IMR-90 (cell line): ENCODE data around the gene PCYOX1L. TPM values are rescaled to one million over a fixed set of nuclear protein-coding genes. Genes with fewer than 3 reads are reported as not detected.

Experiments
- ATAC-seq: fragments of 200-7000 bp; cut with Tn5 transposase; 2 replicates; pipeline ENCODE4 v1.9.1; 2020; ENCODE audit warnings: low read depth, mild to moderate bottlenecking, moderate library complexity
- BruUV-seq: library from RNA; stranded (reverse); fragments of 400-500 nt; replicated peaks from 2 replicates; lab custom pipeline; 2021; lab: Mats Ljungman, UMichigan
- CTCF ChIA-PET: fragments of 300-600 bp; formaldehyde crosslinking; extraction: SDS; loops from one replicate; lab custom pipeline; 2021; ENCODE audit warnings: antibody characterized with exemption; lab: Yijun Ruan, JAX
- POLR2A ChIA-PET: fragments of 300-600 bp; sonication (Branson Sonifier 250); formaldehyde crosslinking; loops from one replicate; lab custom pipeline; 2022; ENCODE audit warnings: antibody characterized with exemption; ENCODE audit not compliant: unreplicated experiment; lab: Charles Lee
- DNase-seq: peaks from one replicate; pipeline ENCODE4 v3.0.0; 2013
- H2AFZ ChIP-seq: replicated peaks from 2 replicates; pipeline ENCODE3; 2013; ENCODE audit warnings: low read length, mild to moderate bottlenecking; ENCODE audit not compliant: poor library complexity
- H2AK5ac ChIP-seq: 2 replicates; pipeline ENCODE4 v1.6.1; 2013; ENCODE audit warnings: low read depth, low read length, inconsistent platforms
- H2AK9ac ChIP-seq: replicated peaks from 2 replicates; pipeline ENCODE3; 2013; ENCODE audit warnings: mild to moderate bottlenecking, low read depth, low read length, moderate library complexity; ENCODE audit not compliant: poor library complexity
- H2BK120ac ChIP-seq: 2 replicates; pipeline ENCODE4 v1.6.1; 2013; ENCODE audit warnings: low read depth, low read length, inconsistent platforms
- H2BK15ac ChIP-seq: 3 replicates; pipeline ENCODE4 v1.6.1; 2013; ENCODE audit warnings: low read depth, low read length, inconsistent platforms
- H2BK20ac ChIP-seq: 2 replicates; pipeline ENCODE4 v1.6.1; 2013; ENCODE audit warnings: low read depth, mild to moderate bottlenecking, inconsistent platforms, low read length, moderate library complexity
- H2BK5ac ChIP-seq: 2 replicates; pipeline ENCODE4 v1.6.1; 2013; ENCODE audit warnings: mild to moderate bottlenecking, low read depth, low read length, inconsistent platforms; ENCODE audit not compliant: poor library complexity, severe bottlenecking
- H3K14ac ChIP-seq: replicated peaks from 2 replicates; pipeline ENCODE4 v1.6.1; 2013; ENCODE audit warnings: low read depth, low read length, inconsistent platforms
- H3K18ac ChIP-seq: 2 replicates; pipeline ENCODE4 v1.6.1; 2013; ENCODE audit warnings: low read depth, low read length, control low read depth
- H3K23ac ChIP-seq: 2 replicates; pipeline ENCODE4 v1.6.1; 2013; ENCODE audit warnings: low read depth, low read length, inconsistent platforms
- H3K27ac ChIP-seq: 2 replicates; pipeline ENCODE4 v1.5.1; 2013; ENCODE audit warnings: mild to moderate bottlenecking, control low read depth, low read length; ENCODE audit not compliant: insufficient read depth
- H3K27me3 ChIP-seq: 2 replicates; pipeline ENCODE4 v1.6.1; 2013; ENCODE audit warnings: low read length; ENCODE audit not compliant: control insufficient read depth, insufficient read depth
- H3K36me3 ChIP-seq: 2 replicates; pipeline ENCODE4 v1.6.1; 2013; ENCODE audit warnings: low read length, mixed read lengths; ENCODE audit not compliant: control insufficient read depth, insufficient read depth
- H3K4ac ChIP-seq: 2 replicates; pipeline ENCODE4 v1.6.1; 2013; ENCODE audit warnings: low read depth, low read length, inconsistent platforms
- H3K4me1 ChIP-seq: 2 replicates; pipeline ENCODE4 v1.6.1; 2013; ENCODE audit warnings: low read length, mixed read lengths; ENCODE audit not compliant: control insufficient read depth, insufficient read depth
- H3K4me2 ChIP-seq: 2 replicates; pipeline ENCODE4 v1.6.1; 2013; ENCODE audit warnings: low read depth, mild to moderate bottlenecking, control low read depth, low read length, moderate library complexity
- H3K4me3 ChIP-seq: 2 replicates; pipeline ENCODE4 v1.5.1; 2013; ENCODE audit warnings: low read depth, mild to moderate bottlenecking, control low read depth, low read length, moderate library complexity; ENCODE audit not compliant: insufficient read depth
- H3K56ac ChIP-seq: 2 replicates; pipeline ENCODE4 v1.6.1; 2013; ENCODE audit warnings: low read length, inconsistent platforms; ENCODE audit not compliant: insufficient read depth; ENCODE audit errors: extremely low read depth
- H3K79me1 ChIP-seq, 2 experiments: 2 replicates each; pipeline ENCODE4 v1.6.1; 2013; ENCODE audit warnings: low read length in 2 of 2, inconsistent platforms in 1 of 2, low read depth in 1 of 2
- H3K9ac ChIP-seq: 2 replicates; pipeline ENCODE4 v1.6.1; 2013; ENCODE audit warnings: low read depth, low read length, control low read depth
- H3K9me1 ChIP-seq: 2 replicates; pipeline ENCODE4 v1.6.1; 2013; ENCODE audit warnings: low read length, inconsistent platforms; ENCODE audit not compliant: insufficient read depth
- H3K9me3 ChIP-seq: 2 replicates; pipeline ENCODE4 v1.6.1; 2013; ENCODE audit warnings: low read length; ENCODE audit not compliant: control insufficient read depth, insufficient read depth
- H4K20me1 ChIP-seq: 2 replicates; pipeline ENCODE4 v1.6.1; 2013; ENCODE audit warnings: low read length, inconsistent platforms; ENCODE audit not compliant: insufficient read depth
- H4K5ac ChIP-seq: 2 replicates; pipeline ENCODE4 v1.6.1; 2013; ENCODE audit warnings: mild to moderate bottlenecking, low read depth, low read length, control low read depth
- H4K8ac ChIP-seq, 2 experiments: 2 replicates each; pipeline ENCODE4 v1.6.1; 2013; ENCODE audit warnings: low read depth in 2 of 2, low read length in 2 of 2, control low read depth in 1 of 2, inconsistent platforms in 1 of 2
- H4K91ac ChIP-seq: 2 replicates; pipeline ENCODE4 v1.6.1; 2013; ENCODE audit warnings: low read depth, low read length, inconsistent platforms; ENCODE audit not compliant: insufficient read depth
- BHLHE40 ChIP-seq: fragments of 150-350 bp; IDR thresholded peaks from 2 replicates; pipeline ENCODE4 v1.6.1; 2016; ENCODE audit warnings: mild to moderate bottlenecking, low read depth, low read length
- CEBPB ChIP-seq: IDR thresholded peaks from 2 replicates; pipeline ENCODE4 v1.6.1; 2012; ENCODE audit warnings: low read depth, low read length, improper control_type of control experiment
- CHD1 ChIP-seq: IDR thresholded peaks from 2 replicates; pipeline ENCODE4 v1.6.1; 2012; ENCODE audit warnings: low read depth, low read length, improper control_type of control experiment
- FOS ChIP-seq: fragments of 150-350 bp; IDR thresholded peaks from 2 replicates; pipeline ENCODE4 v1.6.1; 2016; ENCODE audit warnings: low read depth, low read length
- MAFK ChIP-seq: IDR thresholded peaks from 2 replicates; pipeline ENCODE4 v1.6.1; 2012; ENCODE audit warnings: low read depth, low read length, improper control_type of control experiment
- MAZ ChIP-seq: IDR thresholded peaks from 2 replicates; pipeline ENCODE4 v1.6.1; 2012; ENCODE audit warnings: low read depth, mild to moderate bottlenecking, low read length, improper control_type of control experiment, moderate library complexity, borderline replicate concordance
- MXI1 ChIP-seq: IDR thresholded peaks from 2 replicates; pipeline ENCODE4 v1.6.1; 2012; ENCODE audit warnings: low read depth, mild to moderate bottlenecking, low read length, moderate library complexity, borderline replicate concordance
- NFE2L2 ChIP-seq: fragments of 150-350 bp; IDR thresholded peaks from 2 replicates; pipeline ENCODE4 v1.6.1; 2016; ENCODE audit warnings: low read depth, mild to moderate bottlenecking, low read length
- POLR2A ChIP-seq: IDR thresholded peaks from 2 replicates; pipeline ENCODE4 v1.6.1; 2012; ENCODE audit warnings: mild to moderate bottlenecking, low read depth, low read length
- RAD21 ChIP-seq: IDR thresholded peaks from 2 replicates; pipeline ENCODE4 v1.6.1; 2012; ENCODE audit warnings: low read length, improper control_type of control experiment
- RCOR1 ChIP-seq: IDR thresholded peaks from 2 replicates; pipeline ENCODE4 v1.6.1; 2012; ENCODE audit warnings: mild to moderate bottlenecking, low read length, improper control_type of control experiment; ENCODE audit not compliant: insufficient replicate concordance
- RFX5 ChIP-seq: IDR thresholded peaks from 2 replicates; pipeline ENCODE4 v1.8.0; 2012; ENCODE audit warnings: low read depth, mild to moderate bottlenecking, low read length, moderate library complexity
- SMC3 ChIP-seq: fragments of 150-350 bp; IDR thresholded peaks from 2 replicates; pipeline ENCODE4 v1.6.1; 2016; ENCODE audit warnings: low read depth, mild to moderate bottlenecking, antibody characterized with exemption, low read length, moderate library complexity
- WGBS, 2 experiments: methylation state at CpG; one replicate each; pipeline versions ENCODE4 v1.1.5 to v1.1.7; 2013; ENCODE audit warnings: missing lambda C conversion rate in 2 of 2; ENCODE audit not compliant: insufficient read length in 1 of 2; ENCODE audit errors: extremely low coverage in 2 of 2; 5-methylcytosine and 5-hydroxymethylcytosine counted together
- dilution Hi-C: fragments of 300-500 bp; cut with HindIII; formaldehyde crosslinking; loops from one replicate; pipeline ENCODE4 v1.14.3; 2018; ENCODE audit warnings: low sequenced_read_pairs; ENCODE audit not compliant: unreplicated experiment
- in situ Hi-C: fragments of 300-500 bp; cut with MboI; formaldehyde crosslinking; loops from 3 replicates; pipeline ENCODE4 v1.14.3; 2019; ENCODE audit warnings: low sequenced_read_pairs, inconsistent platforms, mixed read lengths
- intact Hi-C: fragments of 100-400 bp; cut with micrococcal nuclease; formaldehyde crosslinking; loops from 2 replicates; pipeline ENCODE4 v1.10.0; 2022
- polyA plus RNA-seq, 3 experiments: library from polyadenylated mRNA; depleted of rRNA; stranded (reverse); fragments of >200 nt; gene quantifications; 2 replicates each; pipeline ENCODE4 v1.2.3, GENCODE V29; 2012; ENCODE audit warnings: low replicate concordance in 1 of 3
- total RNA-seq: library from RNA; depleted of rRNA; stranded (reverse); fragments of >200 nt; gene quantifications from 2 replicates; pipeline ENCODE4 v1.2.3, GENCODE V29; 2012
- TF ChIP-seq, protein P1 (sequence below): fragments of 150-350 bp; IDR thresholded peaks from 2 replicates; pipeline ENCODE4 v1.6.1; 2017; ENCODE audit warnings: mild to moderate bottlenecking, antibody characterized with exemption, low read length, low read depth
- TF ChIP-seq, protein P2 (sequence below): conservative IDR thresholded peaks from 2 replicates; pipeline ENCODE4 v1.5.1; 2012; ENCODE audit warnings: mild to moderate bottlenecking, low read depth, low read length, improper control_type of control experiment
- TF ChIP-seq, protein P3 (sequence below): fragments of 150-350 bp; IDR thresholded peaks from 2 replicates; pipeline ENCODE4 v1.6.1; 2016; ENCODE audit warnings: low read depth, mild to moderate bottlenecking, low read length, moderate library complexity, borderline replicate concordance

Gene PCYOX1L
- total and polyA plus RNA-seq, 2 of the 4 experiments (the other 2 are of a cell fraction) = 7.0 to 14.3 TPM

DNA sequence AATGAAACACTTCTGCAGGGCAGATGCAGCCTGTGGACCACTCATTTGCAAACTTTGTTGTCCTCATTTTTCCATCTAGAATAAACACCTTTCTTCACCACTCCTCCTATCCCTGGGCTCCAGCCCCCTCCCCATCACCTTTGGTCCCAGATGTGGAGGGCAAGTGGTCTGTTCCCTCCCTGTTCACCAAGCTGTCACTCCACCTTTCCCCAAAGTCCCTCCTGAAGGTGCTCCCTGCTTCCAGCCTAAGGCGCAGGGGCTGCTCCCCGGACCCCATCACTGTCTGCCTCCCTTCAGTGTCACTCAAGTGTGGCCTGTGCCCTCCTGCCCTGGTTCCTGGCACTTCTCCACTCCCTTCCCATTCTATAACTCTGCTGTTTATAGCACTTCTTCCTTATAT, 6.9 kb downstream of the PCYOX1L start:
- H3K9ac ChIP-seq = no peak overlapping the region
- dilution Hi-C loops (no loop called here), intact Hi-C loops (loop anchor here (5.0 kb wide), 2 partner anchors 198 to 253 kb away; no protein-coding TSS in a partner anchor), in situ Hi-C loops (no loop called here)
- no peak overlapping the region for H2BK20ac ChIP-seq
- H2AK5ac ChIP-seq = no peak overlapping the region
- no peak overlapping the region for H2BK5ac ChIP-seq
- ChIA-PET CTCF (no interaction called here), POLR2A (no interaction called here)
- H3K4me2 ChIP-seq = no peak overlapping the region
- no peak overlapping the region for H4K5ac ChIP-seq
- WGBS, 2 experiments = no CpG with 5 or more reads among the region's 2 CpGs
- 0 out of 2 replicates have a peak, but pooled peaks cover 2% of the 10 kb centered on the region for H3K4me1 ChIP-seq
- no peaks in the 10 kb centered on the region for H3K36me3 ChIP-seq
- H3K79me1 ChIP-seq = no peaks in the 10 kb centered on the region; a peak in 1 of 4 replicates
- H3K9me1 ChIP-seq = no peaks in the 10 kb centered on the region; the same call in 1 of the 2 replicates
- H4K8ac ChIP-seq = no peak overlapping the region
- H4K20me1 ChIP-seq = no peaks in the 10 kb centered on the region
- no peak overlapping the region for H3K4me3 ChIP-seq
- DNase-seq (no peak), ATAC-seq (no peak)
- no peak overlapping the region for H2BK120ac ChIP-seq
- no peak overlapping the region for H3K23ac ChIP-seq
- H3K27me3 ChIP-seq = no peaks in the 10 kb centered on the region
- no peak overlapping the region for H2BK15ac ChIP-seq
- no peak overlapping the region for H3K18ac ChIP-seq
- H2AK9ac ChIP-seq = no peak overlapping the region
- no peak overlapping the region for H3K56ac ChIP-seq
- H3K27ac ChIP-seq = no peak overlapping the region
- H3K9me3 ChIP-seq = no peaks in the 10 kb centered on the region
- no TSS peak for BruUV-seq
- TF ChIP-seq RAD21 = no peak
- no peak for TF ChIP-seq NFE2L2
- TF ChIP-seq, protein P1, sequence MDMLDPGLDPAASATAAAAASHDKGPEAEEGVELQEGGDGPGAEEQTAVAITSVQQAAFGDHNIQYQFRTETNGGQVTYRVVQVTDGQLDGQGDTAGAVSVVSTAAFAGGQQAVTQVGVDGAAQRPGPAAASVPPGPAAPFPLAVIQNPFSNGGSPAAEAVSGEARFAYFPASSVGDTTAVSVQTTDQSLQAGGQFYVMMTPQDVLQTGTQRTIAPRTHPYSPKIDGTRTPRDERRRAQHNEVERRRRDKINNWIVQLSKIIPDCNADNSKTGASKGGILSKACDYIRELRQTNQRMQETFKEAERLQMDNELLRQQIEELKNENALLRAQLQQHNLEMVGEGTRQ = no peak
- TF ChIP-seq CHD1 = no peak
- TF ChIP-seq, protein P2, sequence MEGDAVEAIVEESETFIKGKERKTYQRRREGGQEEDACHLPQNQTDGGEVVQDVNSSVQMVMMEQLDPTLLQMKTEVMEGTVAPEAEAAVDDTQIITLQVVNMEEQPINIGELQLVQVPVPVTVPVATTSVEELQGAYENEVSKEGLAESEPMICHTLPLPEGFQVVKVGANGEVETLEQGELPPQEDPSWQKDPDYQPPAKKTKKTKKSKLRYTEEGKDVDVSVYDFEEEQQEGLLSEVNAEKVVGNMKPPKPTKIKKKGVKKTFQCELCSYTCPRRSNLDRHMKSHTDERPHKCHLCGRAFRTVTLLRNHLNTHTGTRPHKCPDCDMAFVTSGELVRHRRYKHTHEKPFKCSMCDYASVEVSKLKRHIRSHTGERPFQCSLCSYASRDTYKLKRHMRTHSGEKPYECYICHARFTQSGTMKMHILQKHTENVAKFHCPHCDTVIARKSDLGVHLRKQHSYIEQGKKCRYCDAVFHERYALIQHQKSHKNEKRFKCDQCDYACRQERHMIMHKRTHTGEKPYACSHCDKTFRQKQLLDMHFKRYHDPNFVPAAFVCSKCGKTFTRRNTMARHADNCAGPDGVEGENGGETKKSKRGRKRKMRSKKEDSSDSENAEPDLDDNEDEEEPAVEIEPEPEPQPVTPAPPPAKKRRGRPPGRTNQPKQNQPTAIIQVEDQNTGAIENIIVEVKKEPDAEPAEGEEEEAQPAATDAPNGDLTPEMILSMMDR = no peak
- no peak for TF ChIP-seq SMC3
- no peak for TF ChIP-seq POLR2A
- no peak for TF ChIP-seq BHLHE40
- TF ChIP-seq FOS = no peak
- TF ChIP-seq CEBPB = no peak
- no peak for TF ChIP-seq MAFK
- no peak for TF ChIP-seq RFX5
- TF ChIP-seq RCOR1 = no peak
- TF ChIP-seq, protein P3, sequence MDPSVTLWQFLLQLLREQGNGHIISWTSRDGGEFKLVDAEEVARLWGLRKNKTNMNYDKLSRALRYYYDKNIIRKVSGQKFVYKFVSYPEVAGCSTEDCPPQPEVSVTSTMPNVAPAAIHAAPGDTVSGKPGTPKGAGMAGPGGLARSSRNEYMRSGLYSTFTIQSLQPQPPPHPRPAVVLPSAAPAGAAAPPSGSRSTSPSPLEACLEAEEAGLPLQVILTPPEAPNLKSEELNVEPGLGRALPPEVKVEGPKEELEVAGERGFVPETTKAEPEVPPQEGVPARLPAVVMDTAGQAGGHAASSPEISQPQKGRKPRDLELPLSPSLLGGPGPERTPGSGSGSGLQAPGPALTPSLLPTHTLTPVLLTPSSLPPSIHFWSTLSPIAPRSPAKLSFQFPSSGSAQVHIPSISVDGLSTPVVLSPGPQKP = no peak
- TF ChIP-seq MAZ = no peak
- no peak for TF ChIP-seq MXI1
- no peak overlapping the region for H3K14ac ChIP-seq
- no peak overlapping the region for H4K91ac ChIP-seq
- no peak overlapping the region for H2AFZ ChIP-seq
- no peak overlapping the region for H3K4ac ChIP-seq
